Activated CD4-positive, alpha-beta memory T cell treated with anti-CD3 and anti-CD28 coated beads, Interleukin-2, amount 10 ng/mL, durations not matched to agents 7 days and 5 days (primary cell): ENCODE data around the gene CXorf38. TPM values are rescaled to one million over a fixed set of nuclear protein-coding genes. Genes with fewer than 3 reads are reported as not detected.
A peak's percentile ranks its signal among the peaks of the same experiment; 100 is the strongest.

Source experiments
- CTCF ChIA-PET: fragments of 350-600 bp; sonication (Branson Sonifier 250); formaldehyde crosslinking; loops from one replicate; lab custom pipeline; 2021; ENCODE audit warnings: antibody characterized with exemption, inconsistent platforms; lab: Charles Lee
- POLR2A ChIA-PET: fragments of 350-600 bp; sonication (Branson Sonifier 250); formaldehyde crosslinking; loops from one replicate; lab custom pipeline; 2021; ENCODE audit warnings: antibody characterized with exemption; lab: Charles Lee
- DNase-seq: peaks from one replicate; pipeline ENCODE4 v3.0.0-alpha.2; 2020
- H3K27ac Mint-ChIP-seq: one replicate; pipeline ENCODE4 v1.8.0; 2021; ENCODE audit warnings: mild to moderate bottlenecking, mixed read lengths
- H3K27me3 Mint-ChIP-seq: one replicate; pipeline ENCODE4 v1.8.0; 2021; ENCODE audit warnings: mixed read lengths
- H3K36me3 Mint-ChIP-seq: one replicate; pipeline ENCODE4 v1.8.0; 2021; ENCODE audit warnings: low read depth, mixed read lengths
- H3K4me1 Mint-ChIP-seq: one replicate; pipeline ENCODE4 v1.8.0; 2021; ENCODE audit warnings: mixed read lengths
- H3K4me3 Mint-ChIP-seq: one replicate; pipeline ENCODE4 v1.8.0; 2021; ENCODE audit warnings: mild to moderate bottlenecking, mixed read lengths
- H3K9me3 Mint-ChIP-seq: one replicate; pipeline ENCODE4 v1.8.0; 2021; ENCODE audit warnings: mixed read lengths
- total RNA-seq, 2 experiments: library from RNA; stranded (reverse); gene quantifications; one replicate each; pipeline ENCODE4 v1.2.3, GENCODE V29; 2021

The CXorf38 gene
- total RNA-seq, 2 experiments from 2014 or later, result 22.8 to 23.2 TPM

- CTCF ChIA-PET, result interaction anchor here (1.3 to 4.3 kb wide), 5 partner anchors 9 to 462 kb away, joined by 3 to 42 read pairs (median 7); partner anchors contain the start of gene MED14
- DNase-seq, result no peak
- H3K27me3 Mint-ChIP-seq, result no peaks in the 10 kb centered on the region
- POLR2A ChIA-PET, result no interaction called here
- no peak overlapping the region for H3K27ac Mint-ChIP-seq
- peaks cover 2% of the 10 kb centered on the region for H3K4me1 Mint-ChIP-seq
- no peak overlapping the region for H3K4me3 Mint-ChIP-seq
- no peaks in the 10 kb centered on the region for H3K9me3 Mint-ChIP-seq
- peaks cover 21% of the 10 kb centered on the region for H3K36me3 Mint-ChIP-seq
Measured at GRCh38 chrX:40653535-40653934, 6.2 kb upstream of the CXorf38 start.

GRCh38 chrX:40652664-40653063, 5.3 kb upstream of the CXorf38 start:
- ChIA-PET POLR2A (no interaction called here), CTCF (interaction anchor here (1.1 to 4.3 kb wide), 8 partner anchors 10 to 463 kb away, joined by 3 to 42 read pairs (median 6); partner anchors contain the start of gene MED14)
- peaks cover 21% of the 10 kb centered on the region for H3K36me3 Mint-ChIP-seq
- no peaks in the 10 kb centered on the region for H3K27me3 Mint-ChIP-seq
- no peak for DNase-seq
- H3K9me3 Mint-ChIP-seq, result no peaks in the 10 kb centered on the region
- H3K4me3 Mint-ChIP-seq, result no peak overlapping the region
- H3K4me1 Mint-ChIP-seq, result peaks cover 2% of the 10 kb centered on the region
- H3K27ac Mint-ChIP-seq, result no peak overlapping the region

DNA sequence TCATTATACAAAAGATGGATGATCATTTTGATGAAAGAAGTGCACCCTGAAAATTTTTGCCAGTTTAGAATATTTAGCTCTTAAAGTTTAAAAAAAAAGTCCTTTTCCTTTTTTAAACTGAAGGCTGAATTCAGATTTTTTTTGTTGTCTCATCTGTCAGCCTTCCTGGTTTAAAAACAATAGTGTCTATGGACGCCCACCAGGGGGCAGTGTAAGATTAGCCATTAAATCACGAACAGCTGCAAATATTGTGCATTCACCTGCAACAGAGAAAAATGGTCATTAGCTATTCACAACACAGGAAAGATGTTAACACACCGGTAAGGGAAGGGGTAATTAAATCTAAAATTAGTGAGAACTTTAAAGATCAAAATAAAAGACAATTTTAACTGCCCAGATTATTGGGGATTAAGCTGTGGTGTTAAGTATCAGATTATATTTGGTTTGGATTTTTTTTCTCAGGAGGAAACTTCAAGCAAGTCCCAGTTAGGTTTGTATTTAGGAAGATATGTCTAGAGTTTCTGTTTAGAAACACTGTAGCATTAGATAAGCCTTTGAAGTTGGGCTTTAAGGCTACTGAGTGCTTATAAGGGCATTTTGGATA, 4.4 kb upstream of the CXorf38 start:
- Mint-ChIP-seq H3K27me3 (no peaks in the 10 kb centered on the region), H3K27ac (no peak overlapping the region), H3K36me3 (peaks cover 21% of the 10 kb centered on the region), H3K9me3 (no peaks in the 10 kb centered on the region), H3K4me3 (no peak overlapping the region), H3K4me1 (peaks cover 2% of the 10 kb centered on the region)
- ChIA-PET POLR2A (no interaction called here), CTCF (interaction anchor here (0.6 to 4.3 kb wide), 14 partner anchors 11 to 601 kb away, joined by 3 to 42 read pairs (median 5); partner anchors contain the start of gene MED14)
- peak; percentile 68 for DNase-seq

DNA sequence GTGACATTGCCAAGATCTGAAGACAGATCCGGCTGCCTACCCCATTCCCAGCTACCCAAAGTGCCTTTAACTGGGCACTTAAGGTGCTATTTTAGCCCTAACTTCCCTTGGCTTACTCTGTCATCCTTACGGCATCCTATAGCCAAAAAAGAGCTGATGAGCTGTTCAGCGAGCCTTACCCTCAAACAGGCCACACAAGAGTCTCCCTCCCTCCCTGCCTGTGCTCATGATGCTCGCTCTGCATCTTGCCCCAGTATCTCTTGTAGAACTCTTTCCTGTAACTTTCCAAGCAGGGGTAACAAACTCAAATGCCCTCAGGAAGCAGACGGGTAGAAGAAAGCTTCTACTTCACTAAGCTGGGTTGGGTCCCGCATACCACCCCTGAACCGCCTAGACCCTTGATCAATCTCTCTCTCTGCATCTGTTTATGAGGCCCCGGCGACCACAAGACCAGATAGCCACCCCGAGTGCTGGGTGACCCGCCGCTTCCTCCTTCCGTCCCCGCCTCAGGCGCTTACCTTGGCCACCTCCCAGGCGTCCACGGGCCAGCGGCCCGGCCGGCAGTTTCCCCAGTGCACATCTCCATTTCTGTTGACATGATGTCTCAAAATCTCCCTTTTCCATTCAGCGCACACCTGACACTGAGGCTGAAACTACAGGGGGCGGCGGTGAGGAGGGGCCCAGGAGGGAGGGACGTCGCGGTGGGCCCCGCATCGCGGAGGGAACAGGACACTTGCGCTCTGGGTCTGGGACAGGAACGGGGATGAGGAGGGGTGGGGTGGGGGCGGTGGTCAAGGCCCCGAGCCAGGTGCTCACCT, 663 bp downstream of the CXorf38 start:
- no peaks in the 10 kb centered on the region for H3K27me3 Mint-ChIP-seq
- CTCF ChIA-PET, result interaction anchor here (1.6 to 2.4 kb wide), 4 partner anchors 103 to 469 kb away, joined by 5 to 10 read pairs (median 7); no protein-coding TSS in a partner anchor
- POLR2A ChIA-PET, result interaction anchor here (1.1 to 2.4 kb wide), 6 partner anchors 57 to 737 kb away, joined by 4 to 14 read pairs (median 8); partner anchors contain the start of genes ATP6AP2, MED14 and USP9X
- peaks cover 26% of the 10 kb centered on the region for H3K4me1 Mint-ChIP-seq
- H3K27ac Mint-ChIP-seq, result peak overlapping the region; percentile 93
- H3K9me3 Mint-ChIP-seq, result no peaks in the 10 kb centered on the region
- H3K36me3 Mint-ChIP-seq, result peaks cover 34% of the 10 kb centered on the region
- peak; percentile 44 for DNase-seq
- H3K4me3 Mint-ChIP-seq, result peak overlapping the region; percentile 96

DNA sequence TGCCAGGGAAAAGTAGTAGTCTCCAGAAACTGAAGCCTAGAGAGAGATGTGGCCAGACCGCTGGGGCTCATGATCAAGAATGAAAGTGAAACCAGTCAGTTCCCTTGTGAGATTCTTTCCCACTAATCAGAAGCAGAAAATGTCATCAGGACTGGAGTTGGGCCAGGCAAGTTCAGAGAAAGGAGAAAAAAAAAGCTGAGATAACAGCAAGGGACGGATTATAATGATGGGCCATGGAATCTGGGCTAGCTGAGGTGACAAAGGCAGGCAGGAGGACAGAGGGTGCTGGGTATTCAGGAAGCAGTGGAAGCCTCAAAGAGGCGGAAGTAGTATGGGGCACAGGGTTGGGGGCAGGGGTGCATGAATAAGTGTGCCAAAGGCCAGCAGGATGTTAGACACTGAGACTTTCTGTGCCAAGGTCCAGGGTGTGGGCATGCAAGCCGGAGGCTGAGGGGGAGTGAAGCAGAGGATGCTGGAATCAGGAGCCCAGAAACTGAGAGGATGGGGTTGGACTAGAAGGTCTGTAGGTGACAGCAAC, 2.5 kb downstream of the CXorf38 start:
- Mint-ChIP-seq H3K27me3 (no peaks in the 10 kb centered on the region), H3K9me3 (no peaks in the 10 kb centered on the region), H3K4me1 (peaks cover 26% of the 10 kb centered on the region), H3K36me3 (peaks cover 29% of the 10 kb centered on the region), H3K4me3 (peak overlapping the region; percentile 87), H3K27ac (peak overlapping the region; percentile 91)
- peak; percentile 60 for DNase-seq
- ChIA-PET POLR2A (interaction anchor here (2.0 kb wide), 1 partner anchor 440 kb away, joined by 9 read pairs; the partner anchor contains the start of gene USP9X), CTCF (no interaction called here)

DNA sequence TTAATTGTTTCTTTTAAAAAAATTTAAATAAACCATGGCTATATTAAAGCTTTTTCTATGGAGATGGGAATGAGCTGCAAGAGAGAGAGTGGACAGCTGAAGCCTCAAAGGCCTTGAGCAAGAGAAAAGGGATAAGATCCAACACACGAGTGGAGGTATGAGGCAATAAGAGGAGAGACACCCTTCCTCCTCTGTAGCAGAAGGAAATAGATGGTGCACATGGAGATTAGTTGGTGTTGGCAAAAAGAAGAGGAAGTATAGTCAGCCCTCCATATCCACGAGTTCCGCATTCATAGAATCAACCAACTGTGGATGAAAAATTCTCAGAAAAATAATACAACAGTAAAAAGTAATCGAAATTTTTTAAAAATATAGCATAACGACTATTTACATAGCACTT, 3.2 kb downstream of the CXorf38 start:
- Mint-ChIP-seq H3K27me3 (no peaks in the 10 kb centered on the region), H3K4me3 (peak overlapping the region; percentile 87), H3K4me1 (peaks cover 26% of the 10 kb centered on the region), H3K36me3 (peaks cover 34% of the 10 kb centered on the region), H3K9me3 (no peaks in the 10 kb centered on the region), H3K27ac (peak overlapping the region; percentile 47)
- ChIA-PET POLR2A (no interaction called here), CTCF (interaction anchor here (2.1 kb wide), 1 partner anchor 100 kb away, joined by 9 read pairs; no protein-coding TSS in a partner anchor)
- no peak for DNase-seq

- H3K36me3 Mint-ChIP-seq, result peaks cover 59% of the 10 kb centered on the region
- H3K4me1 Mint-ChIP-seq, result peaks cover 10% of the 10 kb centered on the region
- H3K9me3 Mint-ChIP-seq, result no peaks in the 10 kb centered on the region
- no peaks in the 10 kb centered on the region for H3K27me3 Mint-ChIP-seq
- no peak for DNase-seq
- POLR2A ChIA-PET, result no interaction called here
- H3K4me3 Mint-ChIP-seq, result no peak overlapping the region
- no peak overlapping the region for H3K27ac Mint-ChIP-seq
- CTCF ChIA-PET, result no interaction called here
Measured at GRCh38 chrX:40637687-40638086, 9.7 kb downstream of the CXorf38 start.

- ChIA-PET CTCF (no interaction called here), POLR2A (no interaction called here)
- Mint-ChIP-seq H3K27me3 (no peaks in the 10 kb centered on the region), H3K4me3 (no peak overlapping the region), H3K27ac (no peak overlapping the region), H3K4me1 (no peaks in the 10 kb centered on the region), H3K36me3 (peaks cover 60% of the 10 kb centered on the region), H3K9me3 (no peaks in the 10 kb centered on the region)
- DNase-seq, result no peak
Measured at GRCh38 chrX:40632199-40632598, 15.2 kb downstream of the CXorf38 start.

DNA sequence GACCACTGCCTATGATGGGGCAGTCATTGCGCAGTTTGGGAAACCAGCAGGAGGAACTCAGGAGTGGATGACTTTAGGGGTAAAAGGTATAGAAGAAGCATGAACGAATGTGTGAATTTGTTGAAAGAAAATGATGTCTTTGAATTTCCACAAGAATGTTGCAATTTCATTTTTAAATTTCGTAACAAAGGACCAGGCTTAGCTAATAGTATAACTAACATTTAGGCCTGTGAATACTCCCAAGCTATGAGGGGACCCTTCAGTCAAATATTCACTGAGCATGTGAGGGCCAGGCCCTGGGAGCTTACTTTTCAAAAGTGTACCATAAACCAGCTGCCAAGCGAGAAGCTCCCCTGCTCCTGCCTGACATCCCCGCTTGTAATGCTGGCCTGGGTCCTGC, 18.9 kb downstream of the CXorf38 start:
- CTCF ChIA-PET, result interaction anchor here (0.7 kb wide), 1 partner anchor 24 kb away, joined by 3 read pairs; no protein-coding TSS in a partner anchor
- Mint-ChIP-seq H3K36me3 (peaks cover 35% of the 10 kb centered on the region), H3K4me1 (no peaks in the 10 kb centered on the region)

DNA sequence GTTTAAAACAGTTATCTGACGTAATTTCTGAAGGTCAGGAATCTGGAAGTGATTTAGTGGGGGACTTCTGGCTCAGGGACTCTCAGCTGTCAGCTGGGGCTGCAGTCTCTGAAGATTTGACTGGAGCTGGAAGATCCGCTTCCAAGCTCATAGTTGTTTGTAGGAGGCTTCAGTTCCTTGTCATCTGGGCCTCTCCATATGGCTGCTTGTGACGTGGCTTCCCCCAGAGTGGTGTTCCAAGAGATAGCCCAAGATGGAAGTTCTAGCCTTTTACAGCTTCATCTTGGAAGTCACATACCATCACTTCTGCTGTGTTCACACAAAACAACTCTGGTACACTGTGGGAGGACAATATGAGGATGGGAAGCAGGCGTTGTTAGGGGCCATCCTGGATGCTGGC, 22.1 kb downstream of the CXorf38 start:
- Mint-ChIP-seq H3K36me3 (peaks cover 17% of the 10 kb centered on the region), H3K27me3 (no peaks in the 10 kb centered on the region), H3K9me3 (no peaks in the 10 kb centered on the region), H3K27ac (no peak overlapping the region), H3K4me1 (no peaks in the 10 kb centered on the region), H3K4me3 (no peak overlapping the region)
- ChIA-PET CTCF (no interaction called here), POLR2A (no interaction called here)
- no peak for DNase-seq

More for the DNA sequence above, 18.9 kb downstream of the CXorf38 start:
- no peak for DNase-seq
- Mint-ChIP-seq H3K27me3 (no peaks in the 10 kb centered on the region), H3K9me3 (no peaks in the 10 kb centered on the region), H3K4me3 (no peak overlapping the region), H3K27ac (no peak overlapping the region)
- POLR2A ChIA-PET, result no interaction called here

GRCh38 chrX:40623665-40624064, 23.7 kb downstream of the CXorf38 start:
- H3K4me3 Mint-ChIP-seq, result no peak overlapping the region
- no peaks in the 10 kb centered on the region for H3K27me3 Mint-ChIP-seq
- peaks cover 17% of the 10 kb centered on the region for H3K36me3 Mint-ChIP-seq
- POLR2A ChIA-PET, result no interaction called here
- no peaks in the 10 kb centered on the region for H3K4me1 Mint-ChIP-seq
- no peaks in the 10 kb centered on the region for H3K9me3 Mint-ChIP-seq
- no peak overlapping the region for H3K27ac Mint-ChIP-seq
- CTCF ChIA-PET, result no interaction called here
- DNase-seq, result no peak

DNA sequence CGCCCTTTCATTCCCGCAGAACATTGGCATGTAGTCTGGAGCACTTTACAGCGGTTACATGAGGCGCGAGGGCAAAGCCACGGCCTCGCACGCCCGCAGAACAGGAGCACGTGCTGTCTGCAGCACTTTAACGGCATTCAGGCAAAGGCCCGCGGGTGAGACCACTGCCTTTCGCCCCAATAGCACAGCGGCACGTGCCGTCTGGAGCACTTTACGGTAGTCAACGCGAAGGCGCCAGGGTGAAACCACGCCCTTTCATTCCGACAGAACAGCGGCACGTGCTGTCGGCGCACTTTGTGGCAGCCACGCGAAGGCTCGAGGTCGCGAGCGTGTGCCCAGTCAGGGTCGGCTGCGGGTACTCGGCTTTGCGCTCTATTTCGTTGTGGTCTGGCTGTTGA, 24.2 kb downstream of the CXorf38 start, which contains the start of gene MPC1L:
MPC1L (plus strand) TSS at position 290 of the 398 bp plus-strand sequence. CDS start 138 bp downstream, outside the sequence.
- Mint-ChIP-seq H3K4me1 (no peaks in the 10 kb centered on the region), H3K27me3 (no peaks in the 10 kb centered on the region), H3K36me3 (peaks cover 15% of the 10 kb centered on the region), H3K4me3 (no peak within 1 kb of the TSS), H3K9me3 (no peaks in the 10 kb centered on the region), H3K27ac (no peak within 1 kb of the TSS)
- no peak for DNase-seq
- CTCF ChIA-PET, result interaction anchor here (1.0 kb wide), 1 partner anchor 53 kb away, joined by 3 read pairs; no protein-coding TSS in a partner anchor
- POLR2A ChIA-PET, result no interaction called here
